Measurements from ENCODE around the gene PPP1R3A. TPM values are rescaled to one million over a fixed set of nuclear protein-coding genes. Genes with fewer than 3 reads are reported as not detected.
"Not testable (repeated sequence)": the region's sequence is repeated elsewhere in the genome, so short reads cannot be mapped to it uniquely, and the experiment has no call there.

The PPP1R3A gene, protein sequence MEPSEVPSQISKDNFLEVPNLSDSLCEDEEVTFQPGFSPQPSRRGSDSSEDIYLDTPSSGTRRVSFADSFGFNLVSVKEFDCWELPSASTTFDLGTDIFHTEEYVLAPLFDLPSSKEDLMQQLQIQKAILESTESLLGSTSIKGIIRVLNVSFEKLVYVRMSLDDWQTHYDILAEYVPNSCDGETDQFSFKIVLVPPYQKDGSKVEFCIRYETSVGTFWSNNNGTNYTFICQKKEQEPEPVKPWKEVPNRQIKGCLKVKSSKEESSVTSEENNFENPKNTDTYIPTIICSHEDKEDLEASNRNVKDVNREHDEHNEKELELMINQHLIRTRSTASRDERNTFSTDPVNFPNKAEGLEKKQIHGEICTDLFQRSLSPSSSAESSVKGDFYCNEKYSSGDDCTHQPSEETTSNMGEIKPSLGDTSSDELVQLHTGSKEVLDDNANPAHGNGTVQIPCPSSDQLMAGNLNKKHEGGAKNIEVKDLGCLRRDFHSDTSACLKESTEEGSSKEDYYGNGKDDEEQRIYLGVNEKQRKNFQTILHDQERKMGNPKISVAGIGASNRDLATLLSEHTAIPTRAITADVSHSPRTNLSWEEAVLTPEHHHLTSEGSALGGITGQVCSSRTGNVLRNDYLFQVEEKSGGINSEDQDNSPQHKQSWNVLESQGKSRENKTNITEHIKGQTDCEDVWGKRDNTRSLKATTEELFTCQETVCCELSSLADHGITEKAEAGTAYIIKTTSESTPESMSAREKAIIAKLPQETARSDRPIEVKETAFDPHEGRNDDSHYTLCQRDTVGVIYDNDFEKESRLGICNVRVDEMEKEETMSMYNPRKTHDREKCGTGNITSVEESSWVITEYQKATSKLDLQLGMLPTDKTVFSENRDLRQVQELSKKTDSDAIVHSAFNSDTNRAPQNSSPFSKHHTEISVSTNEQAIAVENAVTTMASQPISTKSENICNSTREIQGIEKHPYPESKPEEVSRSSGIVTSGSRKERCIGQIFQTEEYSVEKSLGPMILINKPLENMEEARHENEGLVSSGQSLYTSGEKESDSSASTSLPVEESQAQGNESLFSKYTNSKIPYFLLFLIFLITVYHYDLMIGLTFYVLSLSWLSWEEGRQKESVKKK
- total RNA-seq = not detected in 2 replicates

DNA sequence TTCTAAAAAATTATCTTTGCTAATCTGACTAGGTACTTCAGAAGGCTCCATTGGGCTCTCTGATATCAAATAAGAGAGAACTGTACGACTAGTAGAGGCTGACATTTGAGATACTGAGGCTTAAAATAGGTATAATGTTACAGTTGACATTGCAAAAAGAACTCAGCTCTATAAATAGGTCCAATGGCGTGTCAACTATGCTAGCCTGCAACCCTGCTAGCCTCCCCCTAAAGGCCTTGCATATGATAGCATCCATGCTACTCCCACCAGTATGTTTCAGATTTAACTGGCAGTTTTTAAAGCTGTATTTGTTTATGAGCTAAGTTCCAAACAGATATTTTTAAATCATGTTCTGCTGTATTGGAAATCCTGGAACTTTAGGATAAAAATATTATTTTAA lies at the start of gene PPP1R3A:
TSS of gene PPP1R3A (minus strand) at position 64 of the 400 bp plus-strand sequence. CDS start at position 51, 13 bp downstream.
- Mint-ChIP-seq H3K9me3 (no peaks in the 10 kb centered on the region), H3K27me3 (ENCODE audit: low read depth) (no peaks in the 10 kb centered on the region), H3K4me1 (ENCODE audit: low read depth) (no peaks in the 10 kb centered on the region), H3K36me3 (ENCODE audit: low read depth) (no peaks in the 10 kb centered on the region), H3K27ac (no peak within 1 kb of the TSS), H3K4me3 (ENCODE audit: low read depth) (no peak within 1 kb of the TSS)
- intact Hi-C loops (cut with micrococcal nuclease) = no loop called here
- DNase-seq (ENCODE audit: low spot score) = no peak

DNA sequence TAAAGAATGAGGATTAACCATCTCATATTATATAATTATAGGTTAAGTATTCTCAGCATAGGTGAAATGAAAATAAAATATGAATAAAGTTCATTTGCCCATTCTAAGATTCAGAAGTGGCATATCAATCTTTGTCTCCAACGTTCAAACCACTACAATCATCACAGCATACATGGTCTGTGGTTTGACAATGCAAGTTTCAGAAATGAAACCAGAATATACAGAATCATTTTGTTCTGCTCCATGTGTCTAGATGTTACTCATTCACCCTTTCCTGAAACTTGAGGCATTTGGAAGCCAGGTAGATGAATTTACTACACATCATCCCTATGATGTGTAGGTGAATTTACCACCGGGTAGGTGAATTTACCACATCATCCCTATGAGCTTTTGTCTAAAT lies 44.5 kb upstream of the PPP1R3A start:
- H3K4me3 Mint-ChIP-seq (ENCODE audit: low read depth) = no peak overlapping the region
- no peak for DNase-seq (ENCODE audit: low spot score)
- intact Hi-C loops (cut with micrococcal nuclease) = no loop called here
- H3K4me1 Mint-ChIP-seq (ENCODE audit: low read depth) = no peaks in the 10 kb centered on the region
- peaks cover 8% of the 10 kb centered on the region for H3K9me3 Mint-ChIP-seq
- no peaks in the 10 kb centered on the region for H3K36me3 Mint-ChIP-seq (ENCODE audit: low read depth)
- no peak overlapping the region for H3K27ac Mint-ChIP-seq
- no peaks in the 10 kb centered on the region for H3K27me3 Mint-ChIP-seq (ENCODE audit: low read depth)

DNA sequence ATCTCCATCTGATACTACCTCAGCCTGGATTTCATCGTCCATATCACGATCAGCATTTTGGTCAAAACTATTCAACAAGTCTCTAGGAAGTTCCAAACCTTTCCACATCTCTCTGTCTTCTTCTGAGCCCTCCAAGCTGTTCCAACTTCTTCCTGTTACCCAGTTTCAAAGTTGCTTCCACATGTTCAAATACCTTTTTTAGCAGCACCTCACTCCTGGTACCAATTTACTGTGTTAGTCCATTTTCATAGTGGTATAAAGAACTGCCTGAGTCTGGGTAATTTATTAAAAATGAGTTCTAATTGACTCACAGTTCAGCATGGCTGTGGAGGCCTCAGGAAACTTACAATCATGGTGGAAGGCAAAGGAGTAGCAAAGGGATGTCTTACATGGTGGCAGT lies 41.1 kb upstream of the PPP1R3A start:
- Mint-ChIP-seq H3K36me3 (ENCODE audit: low read depth) (no peaks in the 10 kb centered on the region), H3K9me3 (peaks cover 12% of the 10 kb centered on the region), H3K4me1 (ENCODE audit: low read depth) (no peaks in the 10 kb centered on the region), H3K4me3 (ENCODE audit: low read depth) (no peak overlapping the region), H3K27me3 (ENCODE audit: low read depth) (no peaks in the 10 kb centered on the region), H3K27ac (no peak overlapping the region)
- DNase-seq (ENCODE audit: low spot score) = no peak
- intact Hi-C loops (cut with micrococcal nuclease) = no loop called here

DNA sequence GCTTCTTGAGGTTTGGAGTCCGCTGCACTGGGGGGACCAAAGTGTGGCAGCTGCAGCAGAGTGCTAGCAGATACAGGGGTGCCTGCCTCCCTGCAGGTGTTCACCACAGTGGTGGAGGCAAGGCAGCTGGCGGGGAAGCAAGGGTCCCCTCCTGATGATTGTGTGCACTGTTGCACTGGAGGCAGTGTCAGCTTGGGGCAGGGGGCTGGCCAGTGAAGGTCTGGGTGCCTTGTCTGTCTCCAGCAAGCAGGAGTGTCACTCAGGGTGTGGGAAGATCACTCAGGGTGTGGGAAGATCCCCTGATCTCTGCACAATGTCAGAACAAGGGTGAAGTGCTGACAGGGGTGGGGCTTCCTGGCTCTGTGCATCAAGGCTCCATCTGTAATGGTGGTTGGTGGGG lies 36.3 kb upstream of the PPP1R3A start:
- Mint-ChIP-seq H3K27ac (no peak overlapping the region), H3K4me3 (ENCODE audit: low read depth) (no peak overlapping the region), H3K4me1 (ENCODE audit: low read depth) (no peaks in the 10 kb centered on the region), H3K9me3 (peaks cover 29% of the 10 kb centered on the region), H3K27me3 (ENCODE audit: low read depth) (no peaks in the 10 kb centered on the region), H3K36me3 (ENCODE audit: low read depth) (no peaks in the 10 kb centered on the region)
- intact Hi-C loops (cut with micrococcal nuclease) = no loop called here
- DNase-seq (ENCODE audit: low spot score) = no peak

DNA sequence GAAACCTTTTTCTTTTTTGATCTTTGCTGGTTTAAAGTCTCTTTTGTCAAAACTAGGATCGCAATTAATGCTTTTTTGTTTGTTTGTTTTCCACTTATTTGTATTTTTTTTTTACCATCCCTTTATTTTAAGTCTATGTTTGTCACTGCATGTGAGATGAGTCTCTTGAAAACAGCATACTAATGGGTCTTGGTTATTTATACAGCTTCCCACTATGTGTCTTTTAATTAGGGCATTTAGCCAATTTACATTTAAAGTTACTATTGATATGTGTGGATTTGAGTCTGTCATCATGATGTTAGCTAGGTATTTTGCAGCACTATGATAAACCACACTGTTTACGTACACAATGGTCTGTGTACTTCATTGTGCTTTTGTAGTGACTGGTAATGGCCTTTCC lies 34.7 kb upstream of the PPP1R3A start:
- intact Hi-C loops (cut with micrococcal nuclease) = no loop called here
- Mint-ChIP-seq H3K9me3 (peaks cover 21% of the 10 kb centered on the region), H3K27ac (no peak overlapping the region), H3K4me1 (ENCODE audit: low read depth) (no peaks in the 10 kb centered on the region), H3K36me3 (ENCODE audit: low read depth) (no peaks in the 10 kb centered on the region), H3K27me3 (ENCODE audit: low read depth) (no peaks in the 10 kb centered on the region), H3K4me3 (ENCODE audit: low read depth) (no peak overlapping the region)
- DNase-seq (ENCODE audit: low spot score) = no peak

DNA sequence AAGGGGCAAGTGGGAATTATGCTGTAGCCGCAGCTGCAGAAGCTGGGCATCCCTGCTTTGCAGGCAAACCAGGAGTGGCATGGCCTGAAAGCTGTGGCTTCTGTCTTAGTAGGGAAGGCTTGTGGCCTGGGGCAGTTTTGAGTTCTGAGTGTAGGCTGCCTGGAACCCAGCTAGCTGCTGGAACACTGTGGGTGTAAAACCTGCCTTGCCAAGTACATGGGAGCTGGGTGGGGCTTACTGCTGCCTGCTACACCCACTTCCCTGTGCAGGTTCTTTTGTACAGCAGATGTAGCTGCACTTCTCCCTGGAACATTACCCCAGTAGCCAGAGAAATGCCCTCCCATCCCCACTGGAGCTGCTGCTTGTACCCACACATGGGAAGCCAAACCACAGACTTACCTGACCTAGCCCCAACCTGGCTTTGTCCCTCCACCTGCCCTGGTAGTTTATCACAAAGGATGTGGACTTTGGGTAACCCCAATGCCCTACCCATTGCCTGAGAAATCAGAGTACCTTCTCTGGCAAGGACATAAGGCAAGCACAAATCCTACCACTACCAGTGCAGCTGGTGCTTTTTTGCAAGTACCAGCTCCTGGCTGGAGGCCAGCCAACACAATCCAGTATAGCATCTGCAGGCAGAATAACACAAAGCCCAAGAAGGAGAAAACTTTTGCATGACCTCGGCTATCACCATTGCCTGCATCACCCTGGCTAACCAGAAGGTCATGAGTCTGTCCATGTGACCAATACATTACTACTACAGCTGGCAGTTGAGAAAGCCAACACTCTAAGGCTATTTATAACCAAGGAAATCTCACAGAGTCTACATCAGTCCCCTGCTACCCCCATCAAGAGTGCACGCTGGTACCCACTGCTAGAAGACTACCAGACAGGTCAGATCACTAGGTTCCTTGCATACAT lies 26.5 kb upstream of the PPP1R3A start:
- Mint-ChIP-seq H3K4me1 (ENCODE audit: low read depth) (no peaks in the 10 kb centered on the region), H3K9me3 (no peaks in the 10 kb centered on the region), H3K27ac (no peak overlapping the region), H3K36me3 (ENCODE audit: low read depth) (no peaks in the 10 kb centered on the region), H3K27me3 (ENCODE audit: low read depth) (no peaks in the 10 kb centered on the region), H3K4me3 (ENCODE audit: low read depth) (no peak overlapping the region)
- DNase-seq (ENCODE audit: low spot score) = no peak
- intact Hi-C loops (cut with micrococcal nuclease) = no loop called here

DNA sequence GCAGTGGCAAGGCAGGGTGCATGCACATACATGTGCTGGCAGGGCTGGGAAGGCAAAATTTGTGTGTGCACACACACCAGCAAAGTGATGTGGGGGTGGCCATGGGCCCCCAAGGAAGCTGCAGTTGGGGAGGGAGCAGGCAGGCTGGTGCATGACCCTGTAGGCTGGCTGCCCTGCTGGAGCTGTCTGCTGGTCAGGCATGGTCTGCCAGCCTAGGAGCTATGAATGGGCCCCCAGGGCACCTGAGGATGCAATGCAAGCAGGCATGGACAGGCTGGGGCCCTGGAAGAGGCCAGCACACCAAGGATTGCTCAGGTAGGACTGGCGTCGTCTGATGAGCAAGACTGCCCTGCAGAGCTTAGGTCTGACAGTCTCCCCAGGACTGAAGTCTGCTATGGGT lies 18.2 kb upstream of the PPP1R3A start:
- Mint-ChIP-seq H3K9me3 (peaks cover 5% of the 10 kb centered on the region), H3K4me1 (ENCODE audit: low read depth) (no peaks in the 10 kb centered on the region), H3K4me3 (ENCODE audit: low read depth) (no peak overlapping the region), H3K27me3 (ENCODE audit: low read depth) (no peaks in the 10 kb centered on the region), H3K36me3 (ENCODE audit: low read depth) (no peaks in the 10 kb centered on the region), H3K27ac (no peak overlapping the region)
- DNase-seq (ENCODE audit: low spot score) = no peak
- intact Hi-C loops (cut with micrococcal nuclease) = no loop called here

DNA sequence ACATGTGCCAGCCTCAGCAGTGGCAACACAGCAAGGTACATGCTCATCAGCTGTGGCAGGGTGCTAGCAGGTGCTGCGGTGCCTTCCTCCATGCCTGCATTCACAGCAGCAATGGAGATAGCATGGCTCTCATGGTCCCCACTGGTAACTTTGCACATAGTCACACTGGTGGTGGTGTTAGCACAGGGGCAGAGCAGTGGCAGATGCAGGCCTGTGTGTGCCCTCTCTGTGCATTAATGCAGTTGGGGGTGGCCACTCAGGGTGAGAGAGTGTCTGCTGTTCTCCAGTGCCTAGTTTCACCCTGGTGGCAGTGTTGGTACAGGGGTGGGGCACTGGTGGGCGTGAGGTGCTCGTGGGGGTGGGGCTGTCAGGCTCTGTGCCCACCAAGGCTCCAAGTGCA lies 17.7 kb upstream of the PPP1R3A start:
- intact Hi-C loops (cut with micrococcal nuclease) = no loop called here
- Mint-ChIP-seq H3K4me3 (ENCODE audit: low read depth) (no peak overlapping the region), H3K36me3 (ENCODE audit: low read depth) (no peaks in the 10 kb centered on the region), H3K9me3 (peaks cover 5% of the 10 kb centered on the region), H3K4me1 (ENCODE audit: low read depth) (no peaks in the 10 kb centered on the region), H3K27ac (no peak overlapping the region), H3K27me3 (ENCODE audit: low read depth) (no peaks in the 10 kb centered on the region)
- no peak for DNase-seq (ENCODE audit: low spot score)

DNA sequence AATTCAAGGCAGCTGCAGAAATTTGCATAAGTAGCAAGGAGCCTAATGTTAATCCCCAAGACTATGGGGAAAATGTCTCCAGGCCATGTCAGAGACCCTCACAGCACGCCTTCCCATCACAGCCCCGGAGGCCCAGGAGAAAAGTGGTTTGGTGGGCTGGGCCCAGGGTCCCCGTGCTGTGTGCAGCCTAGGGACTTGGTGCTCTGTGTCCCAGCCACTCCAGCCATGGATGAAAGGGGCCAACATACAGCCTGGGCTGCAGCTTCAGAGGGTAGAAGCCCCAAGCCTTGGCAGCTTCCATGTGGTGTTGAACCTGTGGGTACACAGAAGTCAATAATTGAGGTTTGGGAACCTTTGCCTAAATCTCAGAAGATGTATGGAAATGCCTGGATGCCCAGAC lies 10.6 kb upstream of the PPP1R3A start:
- H3K4me1 Mint-ChIP-seq (ENCODE audit: low read depth); H3K27me3 Mint-ChIP-seq (ENCODE audit: low read depth); H3K36me3 Mint-ChIP-seq (ENCODE audit: low read depth); H3K4me3 Mint-ChIP-seq (ENCODE audit: low read depth); H3K27ac Mint-ChIP-seq; intact Hi-C loops (cut with micrococcal nuclease); DNase-seq (ENCODE audit: low spot score): not testable (repeated sequence)
- peaks cover 14% of the 10 kb centered on the region for H3K9me3 Mint-ChIP-seq

DNA sequence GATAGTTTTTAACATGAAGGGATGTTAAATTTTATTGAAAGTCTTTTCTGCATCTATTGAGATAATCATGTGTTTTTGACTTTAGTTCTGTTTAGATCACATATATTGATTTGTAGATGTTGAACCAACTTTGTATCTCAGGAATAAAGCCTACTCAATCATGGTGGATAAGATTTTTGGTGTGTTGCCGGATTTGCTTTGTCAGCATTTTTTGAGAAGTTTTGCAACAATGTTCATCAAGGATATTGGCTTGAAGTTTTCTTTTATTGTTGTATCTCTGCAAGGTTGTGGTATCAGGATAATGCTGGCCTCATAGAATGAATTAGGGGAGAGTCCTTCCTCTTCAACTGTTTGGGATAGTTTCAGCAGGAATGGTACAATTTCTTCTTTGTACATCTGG lies 9.3 kb upstream of the PPP1R3A start:
- no peaks in the 10 kb centered on the region for H3K4me1 Mint-ChIP-seq (ENCODE audit: low read depth)
- peaks cover 12% of the 10 kb centered on the region for H3K9me3 Mint-ChIP-seq
- intact Hi-C loops (cut with micrococcal nuclease) = no loop called here
- DNase-seq (ENCODE audit: low spot score) = no peak
- H3K27me3 Mint-ChIP-seq (ENCODE audit: low read depth) = no peaks in the 10 kb centered on the region
- H3K27ac Mint-ChIP-seq = no peak overlapping the region
- H3K36me3 Mint-ChIP-seq (ENCODE audit: low read depth) = no peaks in the 10 kb centered on the region
- no peak overlapping the region for H3K4me3 Mint-ChIP-seq (ENCODE audit: low read depth)

DNA sequence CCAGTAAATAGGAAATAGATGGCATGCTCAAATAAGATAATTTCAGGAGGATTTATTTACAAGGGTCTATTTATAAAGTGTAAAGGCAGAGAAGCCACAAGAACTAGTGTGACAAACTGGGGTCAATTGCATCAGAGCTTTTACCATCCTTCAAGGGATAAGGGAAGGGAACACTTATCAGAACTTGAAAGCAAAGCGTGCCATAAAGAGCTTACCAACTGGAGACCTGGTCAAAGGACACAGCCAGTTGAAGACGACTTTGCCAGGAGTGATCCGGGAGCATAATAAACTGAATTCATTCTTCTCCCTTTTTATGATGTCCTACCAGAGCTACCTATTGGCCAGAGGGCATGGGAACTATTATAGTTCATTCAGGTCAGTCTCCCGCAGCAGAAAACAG lies 3.2 kb upstream of the PPP1R3A start:
- DNase-seq (ENCODE audit: low spot score) = no peak
- no peaks in the 10 kb centered on the region for H3K27me3 Mint-ChIP-seq (ENCODE audit: low read depth)
- intact Hi-C loops (cut with micrococcal nuclease) = no loop called here

DNA sequence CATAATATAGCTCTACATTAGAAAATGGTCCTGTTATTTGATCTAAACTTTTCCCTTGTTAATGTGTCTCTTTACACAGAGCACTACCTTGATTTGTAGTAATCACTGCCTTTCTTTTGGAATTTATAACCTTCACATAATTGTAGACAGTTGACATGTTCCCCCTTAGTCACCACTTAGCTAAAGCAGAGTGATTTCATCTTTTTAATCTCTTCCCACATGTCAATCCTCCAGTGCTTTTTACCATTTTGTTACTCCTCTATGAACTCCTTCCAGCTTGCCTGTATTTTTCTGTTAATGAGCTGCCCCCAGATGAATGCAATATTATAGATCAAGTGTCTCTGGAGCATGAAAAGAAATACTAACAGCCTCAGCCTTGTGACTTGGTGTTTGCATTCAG lies 2.6 kb upstream of the PPP1R3A start:
- H3K4me3 Mint-ChIP-seq (ENCODE audit: low read depth) = no peak overlapping the region
- intact Hi-C loops (cut with micrococcal nuclease) = no loop called here

More for the DNA sequence above, 3.2 kb upstream of the PPP1R3A start:
- H3K27ac Mint-ChIP-seq = no peak overlapping the region
- no peaks in the 10 kb centered on the region for H3K4me1 Mint-ChIP-seq (ENCODE audit: low read depth)
- no peak overlapping the region for H3K4me3 Mint-ChIP-seq (ENCODE audit: low read depth)
- H3K9me3 Mint-ChIP-seq = no peaks in the 10 kb centered on the region
- no peaks in the 10 kb centered on the region for H3K36me3 Mint-ChIP-seq (ENCODE audit: low read depth)

More for the DNA sequence above, 2.6 kb upstream of the PPP1R3A start:
- Mint-ChIP-seq H3K4me1 (ENCODE audit: low read depth) (no peaks in the 10 kb centered on the region), H3K27me3 (ENCODE audit: low read depth) (no peaks in the 10 kb centered on the region), H3K9me3 (no peaks in the 10 kb centered on the region), H3K27ac (no peak overlapping the region), H3K36me3 (ENCODE audit: low read depth) (no peaks in the 10 kb centered on the region)
- DNase-seq (ENCODE audit: low spot score) = no peak
